ENCODE measurements around the gene TMEM184B.

TMEM184B gene

DNA sequence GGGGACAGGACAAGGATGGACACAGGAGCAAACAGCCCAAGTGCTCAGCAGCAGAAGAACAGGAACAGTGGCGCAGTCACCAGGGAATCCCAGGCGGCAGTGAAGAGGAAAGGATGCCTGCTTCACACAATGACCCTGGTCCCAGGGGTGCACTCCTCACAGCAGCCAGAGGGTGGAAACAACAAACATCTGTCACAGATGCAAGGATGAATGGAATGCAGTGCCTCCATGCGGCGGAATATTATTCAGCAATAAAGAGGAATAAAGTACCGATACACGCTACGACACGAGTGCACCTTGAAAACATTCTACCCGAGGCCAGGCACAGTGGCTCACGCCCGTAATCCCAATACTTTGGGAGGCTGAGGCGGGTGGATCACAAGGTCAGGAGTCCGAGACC lies 31.7 kb upstream of the TMEM184B start:
- TF ChIP-seq, protein P1, sequence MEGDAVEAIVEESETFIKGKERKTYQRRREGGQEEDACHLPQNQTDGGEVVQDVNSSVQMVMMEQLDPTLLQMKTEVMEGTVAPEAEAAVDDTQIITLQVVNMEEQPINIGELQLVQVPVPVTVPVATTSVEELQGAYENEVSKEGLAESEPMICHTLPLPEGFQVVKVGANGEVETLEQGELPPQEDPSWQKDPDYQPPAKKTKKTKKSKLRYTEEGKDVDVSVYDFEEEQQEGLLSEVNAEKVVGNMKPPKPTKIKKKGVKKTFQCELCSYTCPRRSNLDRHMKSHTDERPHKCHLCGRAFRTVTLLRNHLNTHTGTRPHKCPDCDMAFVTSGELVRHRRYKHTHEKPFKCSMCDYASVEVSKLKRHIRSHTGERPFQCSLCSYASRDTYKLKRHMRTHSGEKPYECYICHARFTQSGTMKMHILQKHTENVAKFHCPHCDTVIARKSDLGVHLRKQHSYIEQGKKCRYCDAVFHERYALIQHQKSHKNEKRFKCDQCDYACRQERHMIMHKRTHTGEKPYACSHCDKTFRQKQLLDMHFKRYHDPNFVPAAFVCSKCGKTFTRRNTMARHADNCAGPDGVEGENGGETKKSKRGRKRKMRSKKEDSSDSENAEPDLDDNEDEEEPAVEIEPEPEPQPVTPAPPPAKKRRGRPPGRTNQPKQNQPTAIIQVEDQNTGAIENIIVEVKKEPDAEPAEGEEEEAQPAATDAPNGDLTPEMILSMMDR (IDR thresholded peaks at IDR 0.05; ENCODE audit: poor library complexity, severe bottlenecking) = no peak
- H3K27me3 ChIP-seq (ENCODE audit: insufficient read depth, poor library complexity, severe bottlenecking) = no peaks in the 10 kb centered on the region
- H3K27ac ChIP-seq (ENCODE audit: poor library complexity, severe bottlenecking) = peak overlapping the region; percentile 98
- no peak overlapping the region for H3K4me3 ChIP-seq (ENCODE audit: severe bottlenecking)
- ATAC-seq (ENCODE audit: low read depth) (no peak), DNase-seq (ENCODE audit: low spot score) (no peak)
- no peaks in the 10 kb centered on the region for H3K9me3 ChIP-seq (ENCODE audit: severe bottlenecking)
- peaks cover 99% of the 10 kb centered on the region for H3K36me3 ChIP-seq (ENCODE audit: low read depth)
- H3K4me1 ChIP-seq (ENCODE audit: insufficient read depth, poor library complexity, severe bottlenecking) = peaks cover 75% of the 10 kb centered on the region

DNA sequence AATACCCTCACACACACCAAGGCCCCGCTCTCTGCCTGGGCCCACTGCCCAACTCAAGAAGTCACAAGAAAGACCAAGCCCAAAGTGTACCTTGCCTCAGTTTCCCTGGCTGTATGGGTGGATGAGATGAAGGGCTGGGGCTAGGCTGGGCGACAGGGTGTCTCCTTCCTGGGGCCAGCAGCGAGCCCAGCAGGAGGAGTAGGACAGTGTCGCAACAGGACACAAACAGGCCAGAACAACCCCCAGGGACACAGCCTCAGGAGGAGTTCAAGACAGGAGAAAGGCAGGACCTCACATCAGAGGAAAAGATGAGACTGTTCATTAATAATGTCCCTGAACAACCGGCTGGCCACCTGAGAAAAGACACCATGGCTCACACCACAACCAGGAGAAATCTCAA lies 31.2 kb upstream of the TMEM184B start:
- H3K9me3 ChIP-seq (ENCODE audit: severe bottlenecking) = no peaks in the 10 kb centered on the region
- no peak for ATAC-seq (ENCODE audit: low read depth)
- TF ChIP-seq, protein P1 (IDR thresholded peaks at IDR 0.05; ENCODE audit: poor library complexity, severe bottlenecking) = no peak
- H3K27ac ChIP-seq (ENCODE audit: poor library complexity, severe bottlenecking) = peak overlapping the region; percentile 98
- DNase-seq (ENCODE audit: low spot score) = no peak
- H3K4me1 ChIP-seq (ENCODE audit: insufficient read depth, poor library complexity, severe bottlenecking) = peaks cover 77% of the 10 kb centered on the region
- H3K4me3 ChIP-seq (ENCODE audit: severe bottlenecking) = no peak overlapping the region
- H3K36me3 ChIP-seq (ENCODE audit: low read depth) = peaks cover 99% of the 10 kb centered on the region
- no peaks in the 10 kb centered on the region for H3K27me3 ChIP-seq (ENCODE audit: insufficient read depth, poor library complexity, severe bottlenecking)

DNA sequence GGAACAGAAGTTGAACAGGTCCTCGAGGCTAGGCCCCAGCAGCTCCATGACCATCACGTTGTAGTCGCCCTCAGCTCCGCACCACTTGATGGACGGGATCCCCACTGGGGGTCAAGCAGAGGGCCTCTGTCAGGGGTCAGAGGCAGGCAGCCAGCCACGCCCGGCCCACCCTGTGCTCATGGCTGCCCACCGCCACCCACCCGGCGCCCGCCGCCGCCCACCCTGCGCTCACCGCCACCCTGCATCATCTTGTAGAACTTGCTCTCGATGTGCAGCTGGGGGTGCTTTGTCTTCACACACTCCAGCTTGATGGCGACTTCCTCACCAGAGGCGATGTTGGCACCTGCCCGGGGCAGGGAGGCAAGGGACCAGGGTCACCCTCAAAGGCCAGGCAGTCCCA lies 30.1 kb upstream of the TMEM184B start:
- Histone ChIP-seq H3K9me3 (ENCODE audit: severe bottlenecking) (no peaks in the 10 kb centered on the region), H3K27ac (ENCODE audit: poor library complexity, severe bottlenecking) (peak overlapping the region; percentile 98), H3K27me3 (ENCODE audit: insufficient read depth, poor library complexity, severe bottlenecking) (no peaks in the 10 kb centered on the region), H3K36me3 (ENCODE audit: low read depth) (peaks cover 96% of the 10 kb centered on the region), H3K4me3 (ENCODE audit: severe bottlenecking) (no peak overlapping the region), H3K4me1 (ENCODE audit: insufficient read depth, poor library complexity, severe bottlenecking) (peaks cover 75% of the 10 kb centered on the region)
- TF ChIP-seq, protein P1 (IDR thresholded peaks at IDR 0.05; ENCODE audit: poor library complexity, severe bottlenecking) = no peak
- ATAC-seq (ENCODE audit: low read depth) = no peak
- DNase-seq (ENCODE audit: low spot score) = no peak

DNA sequence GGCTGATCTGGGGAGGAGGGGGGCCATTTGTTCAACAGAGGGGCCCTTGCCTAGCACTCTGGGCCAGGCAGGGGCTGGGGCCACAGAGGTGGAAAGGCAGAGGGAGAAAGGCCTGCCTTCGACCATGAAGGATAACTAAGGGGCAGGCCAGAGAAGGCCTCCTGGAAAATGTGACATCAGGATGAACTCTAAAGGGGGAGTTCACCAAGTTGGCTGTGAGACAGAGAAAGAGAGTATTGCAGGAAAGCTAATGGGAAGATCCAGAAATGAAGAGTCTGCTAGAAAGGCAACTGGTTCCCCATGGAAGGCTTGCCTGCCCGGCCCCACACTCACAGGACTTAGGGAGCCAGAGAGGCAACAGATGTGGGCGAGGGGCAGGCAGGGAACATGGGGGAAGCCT lies 28.1 kb upstream of the TMEM184B start:
- TF ChIP-seq, protein P1 (IDR thresholded peaks at IDR 0.05; ENCODE audit: poor library complexity, severe bottlenecking) = no peak
- Histone ChIP-seq H3K9me3 (ENCODE audit: severe bottlenecking) (no peaks in the 10 kb centered on the region), H3K36me3 (ENCODE audit: low read depth) (peaks cover 96% of the 10 kb centered on the region), H3K4me1 (ENCODE audit: insufficient read depth, poor library complexity, severe bottlenecking) (peaks cover 59% of the 10 kb centered on the region), H3K4me3 (ENCODE audit: severe bottlenecking) (no peak overlapping the region), H3K27me3 (ENCODE audit: insufficient read depth, poor library complexity, severe bottlenecking) (no peaks in the 10 kb centered on the region), H3K27ac (ENCODE audit: poor library complexity, severe bottlenecking) (peak overlapping the region; percentile 98)
- DNase-seq (ENCODE audit: low spot score) (no peak), ATAC-seq (ENCODE audit: low read depth) (no peak)

DNA sequence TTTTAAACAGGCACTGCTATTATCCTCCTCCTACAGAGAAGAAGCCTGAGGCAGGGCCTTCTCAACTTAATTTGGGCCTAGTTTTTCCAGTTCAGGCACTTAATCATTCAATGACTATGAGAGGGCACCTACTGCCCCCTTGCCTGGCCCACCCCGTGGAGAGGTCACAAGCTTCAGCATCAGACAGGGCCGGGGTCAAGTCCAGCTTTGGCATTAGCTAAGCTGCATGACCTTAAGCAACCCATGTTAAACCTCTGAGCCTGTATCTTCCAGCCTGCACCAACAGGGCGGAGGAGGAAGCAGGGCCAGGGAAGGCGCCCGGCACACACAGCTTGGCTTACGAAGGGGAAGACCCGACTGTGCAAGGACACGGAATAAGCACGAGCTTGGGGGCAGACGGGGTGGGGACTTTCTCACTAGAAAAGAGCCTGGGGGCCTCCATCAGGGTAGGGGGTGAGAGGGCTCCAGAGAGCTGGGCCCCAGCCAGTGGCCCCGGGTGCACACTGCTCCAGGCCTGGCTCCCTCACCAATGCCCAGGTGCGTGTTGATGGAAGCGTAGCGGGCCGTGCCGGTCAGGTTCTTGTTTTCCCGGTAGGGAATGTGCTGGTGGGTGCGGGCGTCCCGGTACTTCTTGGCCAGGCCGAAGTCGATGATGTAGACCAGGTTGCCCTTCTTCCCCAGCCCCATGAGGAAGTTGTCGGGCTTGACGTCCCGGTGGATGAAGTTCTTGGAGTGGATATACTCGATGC lies 27.6 kb upstream of the TMEM184B start:
- TF ChIP-seq, protein P1 (IDR thresholded peaks at IDR 0.05; ENCODE audit: poor library complexity, severe bottlenecking) = no peak
- Histone ChIP-seq H3K4me3 (ENCODE audit: severe bottlenecking) (no peak overlapping the region), H3K27me3 (ENCODE audit: insufficient read depth, poor library complexity, severe bottlenecking) (no peaks in the 10 kb centered on the region), H3K9me3 (ENCODE audit: severe bottlenecking) (no peaks in the 10 kb centered on the region), H3K36me3 (ENCODE audit: low read depth) (peaks cover 96% of the 10 kb centered on the region), H3K4me1 (ENCODE audit: insufficient read depth, poor library complexity, severe bottlenecking) (peaks cover 53% of the 10 kb centered on the region), H3K27ac (ENCODE audit: poor library complexity, severe bottlenecking) (peak overlapping the region; percentile 98)
- ATAC-seq (ENCODE audit: low read depth) (no peak), DNase-seq (ENCODE audit: low spot score) (no peak)
